Ovary (tissue), 3 donors: Measurements from ENCODE around the gene THAP11.

ENCODE experiments used
- EP300 ChIP-seq: sonication (generic); formaldehyde crosslinking; IDR thresholded peaks from one replicate; pipeline ENCODE4 v1.6.1; 2017; ENCODE audit warnings: antibody characterized with exemption
- TF ChIP-seq, protein P1 (sequence below), 3 donors: fragments of 450-650 bp in 2 of 3; fragments of 200-600 bp in 1 of 3; IDR thresholded peaks; one replicate each; pipeline versions ENCODE4 v1.5.1 to v1.8.0; 2016 to 2022; ENCODE audit warnings: antibody characterized with exemption in 3 of 3, mild to moderate bottlenecking in 1 of 3
- donor health status: DM: no; HTN: no; CAD: no.

DNA sequence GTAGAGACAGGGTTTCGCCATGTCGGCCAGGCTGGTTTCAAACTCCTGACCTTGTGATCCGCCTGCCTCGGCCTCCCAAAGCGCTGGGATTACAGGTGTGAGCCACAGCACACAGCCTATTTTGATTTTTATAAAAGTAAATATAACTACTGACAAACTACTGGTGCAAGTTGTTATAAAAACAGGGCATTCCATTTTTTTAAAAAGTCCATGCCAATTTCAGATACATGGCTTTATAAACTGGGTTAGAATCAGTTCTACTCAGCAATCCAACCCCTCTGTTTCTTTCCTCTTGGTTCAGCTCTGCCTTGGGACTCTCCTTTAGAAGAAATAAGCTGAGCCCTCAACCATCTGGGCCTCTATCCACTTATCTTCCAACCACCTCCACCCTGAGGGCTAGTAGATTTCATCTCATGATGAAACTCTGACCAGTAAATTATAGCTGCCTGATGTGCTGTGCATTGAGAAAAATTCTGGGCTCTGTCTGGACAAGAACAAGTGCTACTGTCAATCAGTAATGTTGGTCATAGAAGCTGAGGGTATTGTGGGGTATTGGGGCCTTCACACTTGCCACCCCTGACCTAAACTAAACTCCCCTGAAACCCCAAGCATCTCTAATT lies 45.9 kb upstream of the THAP11 start:
- no peak for TF ChIP-seq EP300
- TF ChIP-seq, protein P1, sequence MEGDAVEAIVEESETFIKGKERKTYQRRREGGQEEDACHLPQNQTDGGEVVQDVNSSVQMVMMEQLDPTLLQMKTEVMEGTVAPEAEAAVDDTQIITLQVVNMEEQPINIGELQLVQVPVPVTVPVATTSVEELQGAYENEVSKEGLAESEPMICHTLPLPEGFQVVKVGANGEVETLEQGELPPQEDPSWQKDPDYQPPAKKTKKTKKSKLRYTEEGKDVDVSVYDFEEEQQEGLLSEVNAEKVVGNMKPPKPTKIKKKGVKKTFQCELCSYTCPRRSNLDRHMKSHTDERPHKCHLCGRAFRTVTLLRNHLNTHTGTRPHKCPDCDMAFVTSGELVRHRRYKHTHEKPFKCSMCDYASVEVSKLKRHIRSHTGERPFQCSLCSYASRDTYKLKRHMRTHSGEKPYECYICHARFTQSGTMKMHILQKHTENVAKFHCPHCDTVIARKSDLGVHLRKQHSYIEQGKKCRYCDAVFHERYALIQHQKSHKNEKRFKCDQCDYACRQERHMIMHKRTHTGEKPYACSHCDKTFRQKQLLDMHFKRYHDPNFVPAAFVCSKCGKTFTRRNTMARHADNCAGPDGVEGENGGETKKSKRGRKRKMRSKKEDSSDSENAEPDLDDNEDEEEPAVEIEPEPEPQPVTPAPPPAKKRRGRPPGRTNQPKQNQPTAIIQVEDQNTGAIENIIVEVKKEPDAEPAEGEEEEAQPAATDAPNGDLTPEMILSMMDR (IDR thresholded peaks at IDR 0.05), result no peak
